IPS-NIHi7 (cell line): Measurements from ENCODE around the gene KLHL6.
"Not testable (repeated sequence)": the region's sequence is repeated elsewhere in the genome, so short reads cannot be mapped to it uniquely, and the experiment has no call there.

ENCODE experiments used
- DNase-seq: peaks from one replicate; pipeline ENCODE4 v3.0.0; 2012; ENCODE audit warnings: mixed read lengths; ENCODE audit errors: extremely low spot score

The KLHL6 gene

DNA sequence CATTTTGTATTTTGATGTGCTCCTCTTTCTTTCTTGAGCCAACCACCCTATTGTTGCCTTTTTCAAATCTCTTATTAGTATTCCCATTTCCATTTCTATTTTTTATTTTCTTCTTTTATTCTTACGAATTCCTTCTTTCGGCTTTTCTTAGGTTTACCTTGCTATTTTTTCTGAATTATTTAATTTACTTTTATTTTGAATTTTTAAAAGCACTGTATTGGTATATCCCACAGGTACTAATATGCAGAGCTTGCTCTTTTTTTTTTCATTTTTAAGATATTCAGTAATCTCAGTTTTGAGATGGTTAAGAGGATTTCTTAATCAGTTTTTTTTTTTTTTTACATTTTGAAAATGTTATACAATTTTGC lies 108.7 kb downstream of the KLHL6 start:
- no peak for DNase-seq

- no peak for DNase-seq
These were observed 110.8 kb downstream of the KLHL6 start for GRCh38 chr3:183444748-183445147.

DNA sequence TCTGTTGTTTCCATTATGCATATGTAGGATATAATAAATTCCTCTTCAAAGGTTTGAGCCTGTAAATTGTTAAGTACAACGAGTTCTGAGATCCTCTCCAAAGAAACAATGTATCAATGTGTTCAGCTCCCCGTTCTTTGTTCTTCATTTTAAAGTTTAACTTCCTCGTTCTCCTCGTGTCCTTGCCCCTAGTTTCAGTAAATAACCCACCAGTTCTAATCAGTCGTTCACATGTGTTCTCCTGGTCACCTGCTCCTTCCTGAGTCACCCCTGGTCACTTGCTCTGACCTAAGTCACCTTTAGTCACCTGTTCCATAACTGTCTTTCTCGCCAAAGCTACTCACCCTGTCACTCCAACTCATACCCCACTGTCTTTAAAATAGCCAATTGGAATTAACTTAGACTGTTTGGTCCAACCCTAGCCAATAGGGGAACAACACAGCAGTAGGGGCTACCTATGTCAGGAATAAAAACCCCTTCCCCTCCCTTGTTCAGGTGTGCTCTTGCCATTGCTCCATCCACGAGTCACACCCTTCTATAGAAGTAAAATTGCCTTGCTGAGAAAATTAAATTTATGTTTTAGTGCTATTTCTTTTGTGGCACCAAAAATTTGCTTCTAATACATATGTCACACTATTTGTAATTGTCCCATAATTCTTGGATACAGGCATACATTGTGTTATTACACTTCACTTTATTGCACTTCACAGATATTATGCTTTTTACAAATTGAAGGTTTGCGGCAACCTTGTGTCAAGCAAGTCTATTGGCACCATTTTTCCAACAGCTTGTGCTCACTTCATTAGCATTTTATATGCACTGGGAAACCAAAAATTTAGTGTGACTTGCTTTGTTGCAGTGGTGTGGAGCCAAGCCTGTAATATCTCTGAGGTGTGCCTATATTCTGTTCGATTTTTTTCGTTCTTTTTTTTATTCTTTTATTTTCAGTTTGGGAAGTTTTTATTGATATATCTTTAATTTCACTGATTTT lies 111.8 kb downstream of the KLHL6 start:
- DNase-seq, result no peak

GRCh38 chr3:183442994-183443393 lies 112.5 kb downstream of the KLHL6 start:
- no peak for DNase-seq

DNA sequence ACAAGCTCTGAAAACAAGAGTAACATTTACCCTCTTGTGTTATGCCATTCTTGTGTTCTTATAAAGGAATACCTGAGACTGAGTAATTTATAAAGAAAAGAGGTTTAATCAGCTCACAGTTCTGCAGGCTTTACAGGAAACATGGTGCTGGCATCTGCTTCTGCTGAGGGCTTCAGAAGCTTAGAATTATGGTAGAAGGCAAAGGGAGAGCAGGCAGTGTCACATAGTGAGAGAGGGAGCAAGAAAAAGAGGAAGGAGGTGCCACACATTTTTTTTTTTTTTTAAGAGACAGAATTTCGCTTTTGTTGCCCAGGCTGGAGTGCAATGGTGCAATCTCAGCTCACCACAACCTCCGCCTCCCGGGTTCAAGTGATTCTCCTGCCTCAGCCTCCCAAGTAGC lies 115.0 kb downstream of the KLHL6 start:
- not testable (repeated sequence) for DNase-seq

DNA sequence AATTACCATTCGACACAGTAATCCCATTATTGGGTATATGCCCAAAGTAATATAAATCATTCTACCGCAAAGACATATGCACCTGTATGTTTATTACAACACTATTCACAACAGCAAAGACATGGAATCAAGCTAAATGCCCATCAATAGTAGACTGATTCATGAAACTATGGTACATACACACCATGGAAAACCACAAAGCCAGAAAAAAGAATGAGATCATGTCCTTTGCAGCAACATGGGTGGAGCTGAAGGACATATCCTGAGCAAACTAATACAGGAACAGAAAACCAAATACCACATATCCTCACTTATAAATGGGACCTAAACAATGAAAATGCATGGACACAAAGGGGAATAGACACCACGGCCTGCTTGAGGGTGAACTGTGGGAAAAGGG lies 116.0 kb downstream of the KLHL6 start:
- no peak for DNase-seq

- no peak for DNase-seq
These were observed 116.8 kb downstream of the KLHL6 start for GRCh38 chr3:183438735-183439134.

GRCh38 chr3:183437666-183438564 lies 117.6 kb downstream of the KLHL6 start:
- DNase-seq, result no peak
